HG03066 (cell line): Measurements from ENCODE around the gene APP.

Experiments used
- ATAC-seq: cut with Tn5 transposase; IDR thresholded peaks from one replicate; pipeline ENCODE4 v1.9.1; 2021; ENCODE audit warnings: low read depth; ENCODE audit not compliant: unreplicated experiment

The APP gene

GRCh38 chr21:25887166-25887565, 283.4 kb downstream of the APP start:
- no peak for ATAC-seq

- ATAC-seq = no peak
Measured at GRCh38 chr21:25885880-25886279, 284.7 kb downstream of the APP start.

- ATAC-seq = no peak
Measured at GRCh38 chr21:25885405-25885804, 285.2 kb downstream of the APP start.

- ATAC-seq = no peak
Measured at GRCh38 chr21:25884311-25884710, 286.3 kb downstream of the APP start.

- ATAC-seq = peak; percentile 81
Measured at GRCh38 chr21:25881524-25882376, 288.8 kb downstream of the APP start.

- ATAC-seq = no peak
Measured at GRCh38 chr21:25879203-25879602, 291.4 kb downstream of the APP start.

- no peak for ATAC-seq
Measured at GRCh38 chr21:25878344-25878743, 292.2 kb downstream of the APP start.

- no peak for ATAC-seq
Measured at GRCh38 chr21:25872271-25872670, 298.3 kb downstream of the APP start.

- ATAC-seq = no peak
Measured at GRCh38 chr21:25871566-25871965, 299.0 kb downstream of the APP start.

GRCh38 chr21:25870084-25870483, 300.5 kb downstream of the APP start:
- no peak for ATAC-seq

GRCh38 chr21:25867061-25867460, 303.5 kb downstream of the APP start:
- no peak for ATAC-seq

GRCh38 chr21:25863747-25864146, 306.8 kb downstream of the APP start:
- no peak for ATAC-seq

GRCh38 chr21:25863031-25863430, 307.5 kb downstream of the APP start:
- ATAC-seq = no peak

- no peak for ATAC-seq
Measured at GRCh38 chr21:25862596-25862995, 308.0 kb downstream of the APP start.

- no peak for ATAC-seq
Measured at GRCh38 chr21:25862112-25862511, 308.5 kb downstream of the APP start.

- no peak for ATAC-seq
Measured at GRCh38 chr21:25859235-25859929, 311.2 kb downstream of the APP start.

- ATAC-seq = no peak
Measured at GRCh38 chr21:25858325-25858724, 312.2 kb downstream of the APP start.

- no peak for ATAC-seq
Measured at GRCh38 chr21:25857308-25858074, 313.1 kb downstream of the APP start.

GRCh38 chr21:25855576-25855975, 315.0 kb downstream of the APP start:
- ATAC-seq = no peak

- no peak for ATAC-seq
Measured at GRCh38 chr21:25850126-25850842, 320.3 kb downstream of the APP start.

GRCh38 chr21:25848309-25848708, 322.3 kb downstream of the APP start:
- no peak for ATAC-seq
